A204.1 (cell line): ENCODE measurements around the gene IQGAP2.
"Not testable (repeated sequence)": the region's sequence is repeated elsewhere in the genome, so short reads cannot be mapped to it uniquely, and the experiment has no call there.

ENCODE experiments used
- FAIRE-seq: peaks from 2 replicates; lab custom pipeline; 2012; peaks lifted over from hg19 to GRCh38; lab: Jason Lieb, UNC

Gene IQGAP2

DNA sequence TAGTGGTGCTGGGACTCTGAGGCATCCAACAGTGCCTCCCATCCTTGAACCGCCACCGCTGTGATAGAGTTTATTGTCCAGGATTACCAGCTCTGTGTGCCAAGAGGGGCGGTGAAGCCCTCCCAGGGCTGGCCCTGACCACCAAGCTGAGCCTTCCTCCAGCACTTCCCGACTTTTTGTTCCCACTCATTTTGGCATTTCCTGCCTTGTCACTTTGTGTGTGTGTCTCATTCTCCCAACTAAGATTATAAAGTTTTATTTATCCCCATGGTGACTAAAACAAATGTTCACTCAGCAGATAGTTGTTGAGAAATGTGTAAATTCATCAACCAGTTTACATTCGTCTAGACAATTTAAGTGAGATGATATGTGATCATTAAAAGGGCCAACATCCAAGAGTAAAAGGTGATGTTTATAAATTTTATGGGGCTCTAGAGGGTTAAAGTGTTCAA, 315.3 kb downstream of the IQGAP2 start:
- FAIRE-seq: no peak

DNA sequence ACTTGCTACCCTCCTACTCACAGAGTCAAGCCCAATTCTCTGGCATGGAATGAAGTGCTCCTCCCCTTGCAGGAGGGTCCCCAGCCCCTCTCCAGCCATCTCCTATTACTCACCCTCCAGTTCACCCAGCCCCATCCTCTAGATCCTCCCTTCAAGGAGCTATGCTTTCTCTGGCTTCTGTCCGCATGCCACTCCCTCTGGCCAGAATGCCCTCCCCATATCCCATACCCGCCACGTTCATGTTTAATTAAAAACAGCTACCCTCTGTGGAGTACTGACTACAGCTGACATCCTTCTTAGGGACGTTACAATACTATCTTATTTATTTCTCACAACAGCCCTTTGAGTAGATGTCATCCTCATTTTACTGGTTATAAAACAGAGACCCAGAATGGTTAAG, 315.8 kb downstream of the IQGAP2 start:
- no peak for FAIRE-seq

DNA sequence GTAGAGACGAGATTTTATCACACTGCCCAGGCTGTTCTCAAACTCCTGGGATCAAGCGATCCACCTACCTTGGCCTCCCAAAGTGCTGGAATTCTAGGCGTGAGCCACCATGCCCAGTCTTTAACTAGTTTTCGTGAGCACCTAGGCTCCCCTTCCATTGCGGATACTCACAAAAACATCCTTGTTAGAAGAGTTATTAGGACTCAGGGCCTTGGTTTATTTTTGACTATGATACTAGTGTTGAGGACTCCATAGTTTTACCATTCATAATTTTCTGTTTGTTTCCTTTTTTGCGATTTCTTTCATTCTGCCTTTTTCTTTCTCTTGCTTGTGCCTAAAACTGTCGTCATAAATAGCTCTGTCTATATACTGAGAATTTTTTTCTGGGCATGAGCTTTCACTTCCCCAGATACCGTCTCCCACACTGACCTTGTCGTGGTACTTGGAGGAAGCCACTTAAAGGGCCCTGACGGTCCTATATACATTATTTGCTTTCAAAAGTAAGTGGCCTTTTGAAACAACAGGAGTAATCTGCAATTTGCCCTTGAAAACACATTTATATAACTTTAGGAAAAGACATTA, 318.0 kb downstream of the IQGAP2 start:
- no peak for FAIRE-seq

DNA sequence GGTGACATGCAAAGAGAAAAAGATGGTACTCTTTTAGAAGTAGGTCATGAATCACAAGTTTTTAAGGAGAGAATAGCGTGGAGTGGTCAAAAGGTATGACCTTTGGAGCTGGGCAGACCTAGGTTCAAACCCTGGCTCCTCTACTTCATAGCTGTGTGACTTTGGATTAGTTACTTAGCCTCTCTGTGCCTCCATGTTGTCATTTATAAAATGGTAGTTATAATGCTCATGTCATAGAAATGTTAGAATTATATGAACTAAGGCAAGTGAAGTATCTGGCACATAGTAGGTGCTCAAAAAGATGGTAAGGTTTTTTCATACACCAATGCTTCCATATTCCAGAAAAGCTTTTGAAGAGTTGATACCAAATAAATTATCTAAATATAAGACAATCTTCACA, 320.2 kb downstream of the IQGAP2 start:
- FAIRE-seq: no peak

DNA sequence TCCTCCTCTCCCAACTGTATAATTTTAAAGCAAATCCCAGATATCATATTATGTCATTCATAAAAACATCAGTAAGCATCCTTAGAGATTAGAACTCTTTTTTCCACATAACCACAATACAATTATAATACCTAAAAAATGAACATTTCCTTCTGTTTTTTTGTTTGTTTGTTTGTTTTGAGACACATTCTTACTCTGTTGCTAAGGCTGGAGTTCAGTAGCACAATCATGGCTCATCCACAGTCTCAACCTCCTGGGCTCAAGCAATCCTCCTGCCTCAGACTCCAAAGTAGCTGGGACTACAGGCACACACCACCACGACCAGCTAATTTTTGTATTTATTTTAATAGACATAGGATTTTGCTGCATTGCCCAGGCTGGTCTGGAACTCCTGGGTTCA, 320.8 kb downstream of the IQGAP2 start:
- no peak for FAIRE-seq

DNA sequence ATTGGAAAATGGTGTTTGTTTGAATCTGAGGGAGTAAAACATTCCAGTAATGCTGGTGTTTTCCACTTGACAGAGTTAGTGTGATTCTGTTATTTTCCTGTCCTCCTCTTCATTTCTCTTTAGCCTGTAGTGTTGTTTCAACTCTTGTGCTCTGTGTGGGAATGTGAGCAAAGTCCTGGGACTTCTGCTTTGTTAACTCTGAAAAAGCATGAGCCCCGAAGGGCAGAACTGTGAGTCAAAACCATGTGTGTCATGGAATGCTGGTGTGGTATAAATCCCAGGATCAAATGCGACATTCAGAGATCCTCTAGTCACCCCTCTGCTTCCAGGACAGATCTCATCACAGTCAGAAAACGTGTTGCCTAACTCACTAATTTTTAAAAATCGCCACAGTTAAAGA, 321.8 kb downstream of the IQGAP2 start:
- FAIRE-seq: no peak

DNA sequence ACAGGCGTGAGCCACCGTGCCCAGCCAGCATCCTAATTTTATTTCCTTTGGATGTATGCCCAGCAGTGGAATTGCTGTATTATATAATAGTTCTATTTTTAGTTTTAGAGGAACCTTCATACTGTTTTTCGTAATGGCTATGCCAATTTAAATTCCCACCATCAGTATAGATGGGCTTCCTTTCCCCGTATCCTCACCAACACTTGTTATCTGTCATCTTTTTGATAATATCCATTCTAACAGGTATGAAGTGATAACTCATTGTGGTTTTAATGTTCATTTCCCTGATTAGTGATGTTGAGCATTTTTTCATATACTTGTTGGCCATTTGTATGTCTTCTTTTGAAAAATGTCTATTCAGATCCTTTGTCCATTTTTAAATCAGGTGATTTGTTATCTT, 325.9 kb downstream of the IQGAP2 start:
- no peak for FAIRE-seq

DNA sequence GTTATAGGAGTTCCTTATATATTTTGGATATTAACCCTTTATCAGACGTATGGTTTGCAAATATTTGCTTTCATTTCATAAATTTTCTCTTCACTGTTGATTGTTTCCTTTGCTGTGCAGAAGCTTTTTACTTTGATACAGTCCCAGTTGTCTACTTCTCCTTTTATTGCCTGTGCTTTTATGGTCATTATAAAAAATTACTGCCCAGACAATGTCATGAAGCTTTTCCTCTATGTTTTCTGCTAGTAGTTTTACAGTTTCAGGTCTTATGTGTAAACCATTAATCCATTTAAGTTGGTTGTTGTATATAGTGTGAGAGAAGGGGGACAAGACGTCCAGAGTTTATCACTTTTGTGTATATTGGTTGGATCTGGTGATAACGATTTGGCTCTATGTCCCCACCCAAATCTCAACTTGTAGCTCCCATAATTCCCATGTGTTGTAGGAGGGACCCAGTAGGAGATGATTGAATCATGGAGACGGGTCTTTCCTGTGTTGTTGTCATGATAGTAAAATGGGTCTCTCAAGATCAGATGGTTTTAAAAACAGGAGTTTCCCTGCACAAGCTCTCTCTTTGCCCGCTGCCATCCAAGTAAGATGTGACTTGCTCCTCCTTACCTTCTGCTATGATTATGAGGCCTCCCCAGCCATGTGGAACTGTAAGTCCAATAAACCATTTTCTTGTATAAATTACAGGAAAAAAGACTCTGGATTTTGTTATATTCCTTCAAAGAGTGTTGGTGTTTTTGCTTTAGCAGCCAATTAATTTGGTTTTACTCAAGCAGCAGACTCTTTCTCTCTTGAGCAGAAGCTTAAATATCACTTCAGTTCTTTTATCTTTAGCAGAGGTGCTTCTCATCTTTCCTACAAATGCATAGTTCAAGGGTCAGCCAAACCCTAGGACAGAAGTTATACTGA, 326.5 kb downstream of the IQGAP2 start:
- no peak for FAIRE-seq

DNA sequence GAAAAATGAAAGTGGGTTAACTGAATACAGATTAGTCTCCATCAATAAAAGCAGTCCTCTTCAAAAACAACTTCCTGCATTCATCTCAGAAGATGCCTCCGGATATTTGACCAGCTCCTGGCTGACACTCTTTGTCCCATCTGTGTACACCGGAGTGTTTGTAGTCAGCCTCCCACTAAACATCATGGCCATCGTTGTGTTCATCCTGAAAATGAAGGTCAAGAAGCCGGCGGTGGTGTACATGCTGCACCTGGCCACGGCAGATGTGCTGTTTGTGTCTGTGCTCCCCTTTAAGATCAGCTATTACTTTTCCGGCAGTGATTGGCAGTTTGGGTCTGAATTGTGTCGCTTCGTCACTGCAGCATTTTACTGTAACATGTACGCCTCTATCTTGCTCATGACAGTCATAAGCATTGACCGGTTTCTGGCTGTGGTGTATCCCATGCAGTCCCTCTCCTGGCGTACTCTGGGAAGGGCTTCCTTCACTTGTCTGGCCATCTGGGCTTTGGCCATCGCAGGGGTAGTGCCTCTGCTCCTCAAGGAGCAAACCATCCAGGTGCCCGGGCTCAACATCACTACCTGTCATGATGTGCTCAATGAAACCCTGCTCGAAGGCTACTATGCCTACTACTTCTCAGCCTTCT, 329.4 kb downstream of the IQGAP2 start:
- no peak for FAIRE-seq

DNA sequence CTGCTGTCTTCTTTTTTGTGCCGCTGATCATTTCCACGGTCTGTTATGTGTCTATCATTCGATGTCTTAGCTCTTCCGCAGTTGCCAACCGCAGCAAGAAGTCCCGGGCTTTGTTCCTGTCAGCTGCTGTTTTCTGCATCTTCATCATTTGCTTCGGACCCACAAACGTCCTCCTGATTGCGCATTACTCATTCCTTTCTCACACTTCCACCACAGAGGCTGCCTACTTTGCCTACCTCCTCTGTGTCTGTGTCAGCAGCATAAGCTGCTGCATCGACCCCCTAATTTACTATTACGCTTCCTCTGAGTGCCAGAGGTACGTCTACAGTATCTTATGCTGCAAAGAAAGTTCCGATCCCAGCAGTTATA, 329.9 kb downstream of the IQGAP2 start:
- FAIRE-seq: no peak

DNA sequence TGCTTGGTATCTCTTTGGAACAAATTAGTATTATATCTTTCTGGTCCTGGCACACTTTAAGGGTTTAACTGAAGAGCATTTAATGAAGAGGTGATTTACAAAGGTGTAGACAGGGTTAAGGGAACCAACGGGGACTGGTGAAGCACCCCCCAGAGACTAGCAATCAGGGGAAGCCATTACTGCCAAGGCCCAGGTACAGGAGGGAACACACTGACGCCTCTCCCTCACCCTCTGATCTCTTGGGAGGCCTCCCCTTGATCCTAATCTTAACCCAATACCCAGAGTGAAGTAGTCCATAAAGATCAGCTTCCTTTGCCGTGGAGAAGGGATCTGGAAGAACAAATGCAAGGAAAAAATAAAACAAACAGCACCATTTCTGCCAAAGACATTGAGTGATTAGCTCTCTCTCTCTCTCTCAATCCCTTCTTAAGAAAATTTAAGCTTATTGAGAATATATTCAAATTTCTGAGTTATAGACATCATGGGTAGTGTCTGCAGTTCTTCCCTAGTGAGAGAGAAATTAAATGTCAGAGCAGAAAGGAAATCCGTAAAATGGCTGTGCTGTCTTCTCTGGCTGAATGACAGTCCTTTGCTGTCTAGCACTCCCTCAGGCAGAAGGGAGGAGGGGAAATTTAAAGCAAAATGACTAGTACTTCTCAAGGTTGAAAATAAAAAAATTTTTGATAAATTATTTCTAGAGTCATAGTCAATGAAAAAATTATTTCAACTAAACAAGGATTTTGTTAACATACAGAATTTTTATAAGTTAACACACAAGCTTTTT, 332.9 kb downstream of the IQGAP2 start:
- no peak for FAIRE-seq

DNA sequence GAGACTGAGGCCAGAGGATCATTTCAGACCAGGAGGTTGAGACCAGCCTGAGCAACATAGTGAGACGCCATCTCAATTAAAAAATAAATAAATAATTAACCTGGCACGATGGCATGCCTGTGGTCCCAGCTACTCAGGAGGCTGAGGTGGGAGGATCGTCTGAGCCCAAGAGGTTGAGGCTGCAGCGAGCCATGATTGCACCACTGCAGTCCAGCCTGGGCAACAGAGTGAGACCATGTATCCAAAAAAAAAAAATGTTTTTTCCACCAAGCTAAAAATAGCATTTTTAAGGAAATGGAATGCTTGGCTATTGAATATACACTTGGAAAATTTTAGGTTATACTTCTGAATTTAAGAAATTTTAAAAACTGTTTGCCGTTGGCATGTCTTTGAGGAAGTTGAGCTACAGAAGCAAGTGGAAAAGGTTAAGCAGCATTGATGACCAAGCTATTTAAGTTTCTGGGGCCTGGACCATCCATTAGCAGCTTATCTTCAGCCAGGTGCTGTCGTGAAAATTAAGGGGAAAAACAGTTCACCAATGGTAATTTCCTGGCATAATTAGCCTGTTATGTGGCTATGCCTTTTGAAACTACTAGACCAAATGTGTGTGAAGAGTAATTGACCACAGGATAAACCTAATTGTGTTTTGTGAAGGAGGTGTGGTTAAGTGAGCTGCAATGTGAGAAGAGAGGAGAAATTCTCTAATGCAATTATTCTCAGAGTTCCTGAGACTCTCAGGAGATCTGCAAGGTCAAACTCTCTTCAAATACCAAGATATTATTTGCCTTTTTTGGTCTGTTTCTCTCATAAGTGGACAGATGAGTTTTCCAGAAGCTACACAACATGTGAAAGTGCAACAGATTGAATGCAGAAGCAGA, 333.8 kb downstream of the IQGAP2 start:
- no peak for FAIRE-seq

DNA sequence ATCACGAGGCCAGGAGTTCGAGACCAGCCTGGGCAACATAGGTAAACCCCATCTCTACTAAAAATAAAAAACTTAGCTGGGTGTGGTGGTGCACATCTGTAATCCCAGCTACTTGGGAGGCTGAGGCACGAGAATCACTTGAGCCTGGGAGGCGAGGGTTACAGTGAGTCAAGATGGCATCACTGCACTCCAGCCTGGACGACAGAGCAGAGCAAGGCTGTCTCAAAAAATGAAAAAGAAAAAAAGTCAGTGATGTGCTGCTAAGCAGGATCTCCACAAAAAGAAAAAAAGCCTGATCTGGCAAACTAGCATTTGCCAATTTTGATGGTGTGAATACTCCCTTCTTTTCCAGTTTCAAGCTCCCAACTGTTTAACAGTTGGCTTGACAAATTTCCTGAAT, 334.8 kb downstream of the IQGAP2 start:
- no peak for FAIRE-seq

DNA sequence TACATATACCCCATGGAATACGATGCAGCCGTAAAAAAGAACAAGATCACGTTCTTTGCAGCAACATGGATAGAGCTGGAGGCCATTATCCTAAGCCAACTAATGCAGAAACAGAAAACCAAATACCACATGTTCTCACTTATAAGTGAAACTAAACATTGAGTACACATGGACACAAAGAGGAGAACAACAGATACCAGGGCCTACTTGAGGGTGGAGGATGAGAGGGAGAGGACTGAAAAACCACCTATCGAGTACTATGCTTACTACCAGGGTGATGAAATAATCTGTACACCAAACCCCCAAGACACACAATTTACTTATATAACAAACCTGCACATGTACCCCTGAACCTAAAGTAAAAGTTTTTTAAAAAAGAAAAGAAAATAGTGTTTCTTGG, 338.4 kb downstream of the IQGAP2 start:
- not testable (repeated sequence) for FAIRE-seq

DNA sequence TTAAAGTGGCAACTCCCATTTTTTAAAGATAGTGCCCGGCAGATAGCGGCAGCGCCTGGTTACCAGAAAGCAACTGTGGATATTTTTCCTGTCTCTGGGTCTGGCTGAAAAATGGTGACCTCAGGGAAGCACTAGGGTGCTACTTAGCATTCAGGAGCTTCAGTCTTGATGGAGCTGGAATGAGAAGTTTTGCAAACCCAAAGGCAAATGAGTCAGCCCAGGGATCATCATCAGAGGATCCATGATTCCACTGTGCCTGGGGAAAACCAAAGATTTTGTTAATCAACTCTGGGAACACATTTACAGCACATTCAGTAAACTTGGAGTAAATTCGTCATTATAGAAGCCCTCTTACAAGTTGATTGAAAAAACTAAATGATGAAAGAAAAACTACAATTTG, 339.5 kb downstream of the IQGAP2 start:
- no peak for FAIRE-seq

DNA sequence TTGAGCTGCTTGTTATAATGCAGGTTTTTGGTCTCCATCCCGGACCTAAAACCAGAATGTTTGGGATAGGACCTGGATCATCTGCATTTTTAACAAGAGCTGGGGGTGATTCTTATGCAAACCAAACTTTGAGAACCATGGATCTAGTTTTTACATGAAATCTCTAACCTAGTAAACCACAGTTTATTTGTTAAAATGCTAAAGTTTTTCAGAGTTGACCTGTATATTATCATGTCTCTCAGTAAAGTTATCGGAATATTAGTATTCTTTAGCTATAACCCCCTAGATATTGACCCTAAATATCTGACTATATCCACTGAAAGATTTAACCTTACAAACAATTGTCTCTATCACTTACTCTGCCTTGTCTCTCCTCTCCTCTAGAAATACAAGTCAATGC, 341.5 kb downstream of the IQGAP2 start:
- no peak for FAIRE-seq

DNA sequence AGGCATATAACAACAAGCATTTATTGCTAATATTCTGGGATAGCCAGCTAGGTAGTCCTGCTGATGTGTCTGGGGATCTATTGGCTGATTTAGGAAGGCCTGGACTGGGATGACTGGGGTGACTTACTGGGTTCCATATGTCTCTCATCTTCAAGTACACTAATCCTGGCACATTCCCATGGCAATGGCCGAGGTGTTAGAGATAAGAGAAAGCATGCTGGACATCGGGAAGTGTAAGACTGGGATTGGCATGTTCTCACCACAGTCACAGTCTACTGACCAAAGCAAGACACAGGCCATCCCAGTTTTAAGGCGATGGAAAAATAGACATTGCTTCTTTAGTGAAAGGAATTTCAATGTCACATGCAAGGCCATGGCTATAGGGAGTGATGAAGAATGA, 342.6 kb downstream of the IQGAP2 start:
- no peak for FAIRE-seq

DNA sequence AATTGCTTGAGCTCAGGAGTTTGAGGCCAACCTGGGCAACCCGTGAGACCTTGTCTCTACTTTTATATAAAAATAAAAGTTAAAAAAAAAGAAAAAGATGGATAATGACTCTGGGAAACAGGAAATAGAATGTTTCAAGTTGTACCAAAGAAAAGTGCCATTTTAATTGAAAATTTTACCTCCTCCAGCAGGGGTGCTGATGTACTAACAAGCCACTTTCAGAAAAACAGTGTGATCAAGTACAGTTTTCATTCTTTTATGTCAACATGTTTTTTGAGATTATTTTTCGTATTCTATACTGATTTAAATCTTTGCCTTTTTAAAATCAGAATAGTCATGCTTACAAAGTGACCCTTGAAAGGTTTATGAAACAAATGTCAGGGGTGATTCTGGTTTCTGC, 343.6 kb downstream of the IQGAP2 start:
- FAIRE-seq: no peak

DNA sequence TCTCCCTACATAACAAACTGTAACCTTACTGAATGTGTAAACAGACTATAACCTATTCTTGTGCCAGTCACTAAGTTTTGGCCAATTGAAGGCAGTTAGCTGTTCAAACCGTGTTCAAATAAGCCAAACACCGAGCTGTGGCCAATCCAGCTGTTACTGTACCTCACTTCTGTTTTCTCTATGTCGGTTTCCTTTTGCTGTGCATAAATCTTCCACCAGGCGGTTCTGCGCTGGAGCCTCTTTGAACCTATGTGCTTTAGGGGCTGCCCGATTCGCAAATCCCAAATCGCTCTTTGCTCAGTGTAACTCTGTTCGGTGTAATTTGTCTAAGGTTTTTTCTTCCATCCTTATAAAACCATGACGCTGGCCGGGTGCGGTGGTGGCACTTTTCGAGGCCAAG, 344.6 kb downstream of the IQGAP2 start:
- no peak for FAIRE-seq

DNA sequence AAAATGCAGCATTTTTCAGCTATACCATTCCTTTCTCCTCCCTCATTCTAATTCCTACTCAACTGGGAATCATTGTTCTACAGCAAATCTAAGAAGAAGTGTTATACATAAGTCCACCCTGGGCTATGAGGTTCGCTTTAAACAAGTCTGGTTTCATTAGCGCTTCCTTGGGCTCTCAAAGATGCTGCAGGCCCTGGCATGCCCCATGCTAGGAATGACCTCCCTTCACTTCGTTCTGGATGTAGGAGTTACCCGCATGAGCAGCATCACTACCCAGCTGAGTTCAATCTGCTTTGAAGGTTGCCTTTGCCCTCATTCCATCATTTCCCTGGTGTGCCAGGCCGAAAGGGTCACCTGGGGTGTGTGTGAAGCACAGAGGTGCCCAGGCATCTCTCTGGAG, 348.2 kb downstream of the IQGAP2 start:
- FAIRE-seq: no peak

DNA sequence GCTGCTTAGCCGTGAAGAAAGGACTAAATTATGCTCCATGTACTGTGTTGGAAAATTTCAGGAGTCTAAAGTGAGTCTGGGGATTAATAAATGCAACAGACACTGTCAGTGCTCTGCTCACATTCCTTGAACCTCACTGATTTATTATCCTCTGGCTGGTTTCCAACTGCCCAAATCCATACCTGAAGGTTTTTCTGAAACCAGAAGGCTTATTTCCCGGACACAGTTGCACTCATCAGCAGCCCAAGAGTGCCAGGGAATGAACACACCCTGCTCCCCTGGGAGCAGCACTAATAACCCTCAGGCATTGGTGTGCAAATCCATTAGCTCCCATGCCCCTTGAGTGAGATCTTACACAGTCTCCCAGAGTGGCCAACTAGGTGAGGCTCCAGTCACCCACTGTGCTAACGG, 351.6 kb downstream of the IQGAP2 start:
- FAIRE-seq: no peak
